ENCODE results near the gene DNAI4.

Gene DNAI4

DNA sequence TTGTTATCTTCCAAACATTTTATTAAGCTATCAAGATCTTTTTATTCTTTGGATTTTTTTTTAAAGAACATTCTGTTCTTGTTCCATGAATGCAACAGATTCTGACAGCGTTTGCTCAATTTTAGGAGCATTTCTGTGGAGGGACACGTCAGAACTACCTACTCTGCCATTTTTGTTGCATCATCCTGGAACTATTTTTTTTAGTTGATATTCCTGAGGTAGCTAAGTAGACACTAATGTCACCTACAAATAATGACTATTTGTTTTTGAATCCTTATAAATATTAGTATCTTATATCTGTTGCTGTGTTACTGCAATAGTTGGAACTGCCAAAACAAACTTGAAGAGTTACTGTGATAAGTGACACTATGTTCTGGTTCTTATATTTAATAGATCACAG lies 57.2 kb downstream of the DNAI4 start:
- no peaks in the 10 kb centered on the region for H3K4me1 ChIP-seq (ENCODE audit: insufficient read depth, insufficient read length)
- TF ChIP-seq ZNF274 (IDR thresholded peaks at IDR 0.05; ENCODE audit: low read depth, low read length) (no peak), YY1 (IDR thresholded peaks at IDR 0.05; ENCODE audit: insufficient read depth, insufficient read length) (no peak), SUZ12 (IDR thresholded peaks at IDR 0.05; ENCODE audit: extremely low read depth, insufficient read depth, insufficient read length) (no peak)
- no peak for DNase-seq (ENCODE audit: low read depth, low spot score)
- no peaks in the 10 kb centered on the region for H3K9me3 ChIP-seq (ENCODE audit: insufficient read depth, low read length)
- H3K27me3 ChIP-seq (ENCODE audit: insufficient read depth, insufficient read length) = no peaks in the 10 kb centered on the region
- no peaks in the 10 kb centered on the region for H3K36me3 ChIP-seq (ENCODE audit: insufficient read depth, insufficient read length, low read length)
- H3K9ac ChIP-seq (ENCODE audit: insufficient read length, low read depth) = no peak overlapping the region
- no peak overlapping the region for H3K4me3 ChIP-seq (ENCODE audit: insufficient read length, low read depth)

DNA sequence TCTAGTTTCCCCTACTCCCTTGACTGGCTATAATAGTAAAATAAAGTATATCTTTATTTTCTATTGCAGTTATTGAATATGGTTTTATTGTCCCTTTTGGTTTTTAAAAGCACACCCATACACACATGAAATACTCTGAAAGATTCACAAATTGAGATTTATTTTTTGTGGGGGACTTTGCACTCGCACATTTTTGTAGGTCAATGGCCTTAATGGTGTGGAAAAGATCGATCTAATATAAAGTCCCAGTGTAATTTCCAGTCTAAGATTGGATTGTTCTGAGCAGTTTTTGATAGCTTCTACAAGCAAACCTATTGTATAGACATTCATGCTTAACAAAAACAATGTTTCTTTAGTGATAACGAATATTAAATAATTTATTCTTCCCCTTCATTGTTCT lies 64.1 kb downstream of the DNAI4 start:
- no peaks in the 10 kb centered on the region for H3K36me3 ChIP-seq (ENCODE audit: insufficient read depth, insufficient read length, low read length)
- H3K27me3 ChIP-seq (ENCODE audit: insufficient read depth, insufficient read length) = no peaks in the 10 kb centered on the region
- no peak overlapping the region for H3K4me3 ChIP-seq (ENCODE audit: insufficient read length, low read depth)
- no peak overlapping the region for H3K9ac ChIP-seq (ENCODE audit: insufficient read length, low read depth)
- DNase-seq (ENCODE audit: low read depth, low spot score) = no peak
- no peaks in the 10 kb centered on the region for H3K4me1 ChIP-seq (ENCODE audit: insufficient read depth, insufficient read length)
- TF ChIP-seq YY1 (IDR thresholded peaks at IDR 0.05; ENCODE audit: insufficient read depth, insufficient read length) (no peak), ZNF274 (IDR thresholded peaks at IDR 0.05; ENCODE audit: low read depth, low read length) (no peak), SUZ12 (IDR thresholded peaks at IDR 0.05; ENCODE audit: extremely low read depth, insufficient read depth, insufficient read length) (no peak)
- H3K9me3 ChIP-seq (ENCODE audit: insufficient read depth, low read length) = no peaks in the 10 kb centered on the region

DNA sequence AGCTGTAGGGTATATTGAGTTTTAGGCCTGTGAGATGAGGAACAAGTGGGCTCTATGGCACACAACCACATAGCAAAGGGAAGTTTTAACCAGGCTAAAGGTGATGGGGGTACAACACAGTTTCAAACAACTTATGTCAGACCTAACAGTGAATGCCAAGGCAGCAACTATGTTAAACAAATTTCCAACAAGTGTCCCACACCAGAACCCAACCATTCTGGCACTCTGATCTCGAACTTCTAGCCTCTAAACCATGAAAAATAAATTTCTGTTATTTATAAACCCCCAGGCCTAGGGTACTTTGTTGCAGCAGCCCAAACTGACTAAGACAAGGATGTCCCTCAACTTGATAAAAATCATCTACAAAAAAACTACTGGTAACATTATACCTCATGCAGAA lies 71.3 kb downstream of the DNAI4 start:
- Histone ChIP-seq H3K9ac (ENCODE audit: insufficient read length, low read depth) (no peak overlapping the region), H3K4me1 (ENCODE audit: insufficient read depth, insufficient read length) (no peaks in the 10 kb centered on the region), H3K4me3 (ENCODE audit: insufficient read length, low read depth) (no peak overlapping the region), H3K27me3 (ENCODE audit: insufficient read depth, insufficient read length) (no peaks in the 10 kb centered on the region), H3K36me3 (ENCODE audit: insufficient read depth, insufficient read length, low read length) (no peaks in the 10 kb centered on the region), H3K9me3 (ENCODE audit: insufficient read depth, low read length) (no peaks in the 10 kb centered on the region)
- DNase-seq (ENCODE audit: low read depth, low spot score) = no peak
- no peak for TF ChIP-seq ZNF274 (IDR thresholded peaks at IDR 0.05; ENCODE audit: low read depth, low read length)
- TF ChIP-seq SUZ12 (IDR thresholded peaks at IDR 0.05; ENCODE audit: extremely low read depth, insufficient read depth, insufficient read length) = no peak
- no peak for TF ChIP-seq YY1 (IDR thresholded peaks at IDR 0.05; ENCODE audit: insufficient read depth, insufficient read length)

DNA sequence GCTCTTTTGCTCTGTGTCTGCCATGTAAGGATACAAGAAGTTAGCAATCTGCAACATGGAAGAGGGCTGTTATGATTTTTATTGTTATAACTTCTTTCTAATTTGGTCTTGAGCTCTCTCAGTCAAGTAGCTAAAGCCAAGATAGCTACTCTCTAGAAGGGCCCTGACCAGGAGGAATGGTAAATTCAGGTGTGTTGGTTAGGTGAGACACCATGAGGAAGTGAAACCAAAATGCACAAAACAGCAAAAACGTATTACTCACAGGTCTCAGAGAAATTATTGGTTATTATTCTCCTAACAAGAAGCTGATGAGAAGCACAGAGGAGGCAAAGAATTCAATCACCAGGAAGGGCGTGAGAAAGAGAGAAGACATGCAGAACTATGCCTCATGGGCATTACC lies 71.8 kb downstream of the DNAI4 start:
- no peak for DNase-seq (ENCODE audit: low read depth, low spot score)
- no peaks in the 10 kb centered on the region for H3K9me3 ChIP-seq (ENCODE audit: insufficient read depth, low read length)
- no peak overlapping the region for H3K4me3 ChIP-seq (ENCODE audit: insufficient read length, low read depth)
- no peaks in the 10 kb centered on the region for H3K4me1 ChIP-seq (ENCODE audit: insufficient read depth, insufficient read length)
- no peak overlapping the region for H3K9ac ChIP-seq (ENCODE audit: insufficient read length, low read depth)
- TF ChIP-seq ZNF274 (IDR thresholded peaks at IDR 0.05; ENCODE audit: low read depth, low read length) (no peak), YY1 (IDR thresholded peaks at IDR 0.05; ENCODE audit: insufficient read depth, insufficient read length) (no peak), SUZ12 (IDR thresholded peaks at IDR 0.05; ENCODE audit: extremely low read depth, insufficient read depth, insufficient read length) (no peak)
- H3K36me3 ChIP-seq (ENCODE audit: insufficient read depth, insufficient read length, low read length) = no peaks in the 10 kb centered on the region
- no peaks in the 10 kb centered on the region for H3K27me3 ChIP-seq (ENCODE audit: insufficient read depth, insufficient read length)

DNA sequence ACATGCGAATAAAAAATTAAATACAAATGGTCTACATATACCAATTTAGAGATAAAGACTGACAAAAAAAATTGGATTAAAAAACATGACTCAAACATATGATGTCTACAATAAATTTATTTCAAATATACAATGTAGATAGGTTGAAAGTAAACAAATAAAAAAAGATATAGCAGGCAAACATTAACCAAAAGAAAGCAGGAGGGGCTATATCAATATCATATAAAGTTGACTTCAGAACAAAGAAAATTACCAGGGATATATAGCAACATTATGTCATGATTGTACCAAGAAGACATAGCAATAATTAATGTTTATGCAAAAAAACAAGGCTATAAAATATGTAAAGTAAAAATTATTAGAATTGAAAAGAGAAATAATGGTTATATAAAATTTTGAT lies 73.7 kb downstream of the DNAI4 start:
- Histone ChIP-seq H3K9me3 (ENCODE audit: insufficient read depth, low read length) (no peaks in the 10 kb centered on the region), H3K4me1 (ENCODE audit: insufficient read depth, insufficient read length) (no peaks in the 10 kb centered on the region), H3K27me3 (ENCODE audit: insufficient read depth, insufficient read length) (no peaks in the 10 kb centered on the region), H3K4me3 (ENCODE audit: insufficient read length, low read depth) (no peak overlapping the region), H3K9ac (ENCODE audit: insufficient read length, low read depth) (no peak overlapping the region), H3K36me3 (ENCODE audit: insufficient read depth, insufficient read length, low read length) (no peaks in the 10 kb centered on the region)
- TF ChIP-seq YY1 (IDR thresholded peaks at IDR 0.05; ENCODE audit: insufficient read depth, insufficient read length) (no peak), SUZ12 (IDR thresholded peaks at IDR 0.05; ENCODE audit: extremely low read depth, insufficient read depth, insufficient read length) (no peak)
- no peak for DNase-seq (ENCODE audit: low read depth, low spot score)

DNA sequence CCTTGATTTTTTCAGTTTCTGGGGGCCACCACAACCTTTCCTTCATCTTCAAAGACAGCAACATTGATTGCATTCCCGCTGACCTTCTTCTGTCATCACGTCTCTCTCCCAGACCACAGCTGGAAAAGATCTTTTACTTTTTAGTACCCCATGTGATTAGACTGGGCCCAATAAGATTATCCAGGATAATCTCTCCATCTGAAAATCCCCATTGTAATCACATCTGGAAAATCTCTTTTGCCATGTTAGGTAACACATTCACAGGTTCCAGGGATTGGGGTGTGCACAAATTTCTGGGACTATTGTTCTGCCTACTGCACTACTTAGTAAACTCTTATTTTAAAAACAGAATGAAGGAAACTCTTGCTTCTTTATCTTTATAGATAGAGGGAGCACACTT lies 76.5 kb downstream of the DNAI4 start:
- TF ChIP-seq SUZ12 (IDR thresholded peaks at IDR 0.05; ENCODE audit: extremely low read depth, insufficient read depth, insufficient read length) = no peak
- TF ChIP-seq YY1 (IDR thresholded peaks at IDR 0.05; ENCODE audit: insufficient read depth, insufficient read length) = no peak
- TF ChIP-seq ZNF274 (IDR thresholded peaks at IDR 0.05; ENCODE audit: low read depth, low read length) = no peak

DNA sequence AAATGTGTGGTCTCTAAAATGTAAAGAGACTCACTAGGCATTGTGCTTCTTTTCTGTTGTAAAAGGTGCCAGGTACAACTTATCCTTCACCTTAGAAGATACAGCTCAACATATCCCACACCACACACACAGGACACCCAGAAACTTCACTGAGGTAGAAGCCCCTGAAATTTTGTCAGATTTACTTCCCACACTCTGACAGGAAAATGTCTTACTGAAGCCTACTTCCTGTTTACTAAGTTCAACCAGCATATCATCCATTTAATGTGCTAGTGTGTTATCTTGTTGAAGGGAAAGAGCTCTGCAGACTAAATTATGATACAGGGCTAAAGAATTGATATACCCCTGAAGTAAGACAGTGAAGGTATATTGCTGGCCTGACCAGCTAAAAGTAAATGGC lies 83.7 kb downstream of the DNAI4 start:
- TF ChIP-seq SUZ12 (IDR thresholded peaks at IDR 0.05; ENCODE audit: extremely low read depth, insufficient read depth, insufficient read length) (no peak), YY1 (IDR thresholded peaks at IDR 0.05; ENCODE audit: insufficient read depth, insufficient read length) (no peak), ZNF274 (IDR thresholded peaks at IDR 0.05; ENCODE audit: low read depth, low read length) (no peak)
- no peaks in the 10 kb centered on the region for H3K27me3 ChIP-seq (ENCODE audit: insufficient read depth, insufficient read length)
- H3K4me1 ChIP-seq (ENCODE audit: insufficient read depth, insufficient read length) = no peaks in the 10 kb centered on the region
- H3K9me3 ChIP-seq (ENCODE audit: insufficient read depth, low read length) = no peaks in the 10 kb centered on the region
- no peak overlapping the region for H3K4me3 ChIP-seq (ENCODE audit: insufficient read length, low read depth)
- H3K36me3 ChIP-seq (ENCODE audit: insufficient read depth, insufficient read length, low read length) = no peaks in the 10 kb centered on the region
- H3K9ac ChIP-seq (ENCODE audit: insufficient read length, low read depth) = no peak overlapping the region
- no peak for DNase-seq (ENCODE audit: low read depth, low spot score)

More for the DNA sequence above, 76.5 kb downstream of the DNAI4 start:
- no peak overlapping the region for H3K4me3 ChIP-seq (ENCODE audit: insufficient read length, low read depth)
- DNase-seq (ENCODE audit: low read depth, low spot score) = no peak
- no peaks in the 10 kb centered on the region for H3K27me3 ChIP-seq (ENCODE audit: insufficient read depth, insufficient read length)
- no peak overlapping the region for H3K9ac ChIP-seq (ENCODE audit: insufficient read length, low read depth)
- H3K9me3 ChIP-seq (ENCODE audit: insufficient read depth, low read length) = no peaks in the 10 kb centered on the region
- no peaks in the 10 kb centered on the region for H3K4me1 ChIP-seq (ENCODE audit: insufficient read depth, insufficient read length)
- H3K36me3 ChIP-seq (ENCODE audit: insufficient read depth, insufficient read length, low read length) = no peaks in the 10 kb centered on the region

DNA sequence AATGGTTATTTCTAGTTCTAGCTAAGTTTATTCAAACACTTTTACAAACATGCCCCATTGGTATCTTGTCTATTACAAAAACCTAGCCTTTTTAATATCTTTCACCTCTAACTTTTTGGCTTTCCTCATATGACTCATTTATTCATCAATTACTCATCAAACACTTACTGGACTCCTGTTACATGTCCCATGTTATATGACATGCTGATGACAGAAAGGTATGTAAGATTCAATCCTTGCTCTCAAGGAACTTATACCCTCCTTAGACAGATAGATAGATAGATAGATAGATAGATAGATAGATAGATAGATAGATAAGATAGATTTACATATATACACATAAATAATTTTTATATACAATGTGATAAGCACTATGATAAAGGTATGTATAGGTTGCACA lies 89.7 kb downstream of the DNAI4 start:
- TF ChIP-seq YY1 (IDR thresholded peaks at IDR 0.05; ENCODE audit: insufficient read depth, insufficient read length) (no peak), SUZ12 (IDR thresholded peaks at IDR 0.05; ENCODE audit: extremely low read depth, insufficient read depth, insufficient read length) (no peak), ZNF274 (IDR thresholded peaks at IDR 0.05; ENCODE audit: low read depth, low read length) (no peak)
- no peak for DNase-seq (ENCODE audit: low read depth, low spot score)
- no peaks in the 10 kb centered on the region for H3K27me3 ChIP-seq (ENCODE audit: insufficient read depth, insufficient read length)

More for the DNA sequence above, 89.7 kb downstream of the DNAI4 start:
- Histone ChIP-seq H3K9ac (ENCODE audit: insufficient read length, low read depth) (no peak overlapping the region), H3K4me1 (ENCODE audit: insufficient read depth, insufficient read length) (no peaks in the 10 kb centered on the region), H3K4me3 (ENCODE audit: insufficient read length, low read depth) (no peak overlapping the region), H3K36me3 (ENCODE audit: insufficient read depth, insufficient read length, low read length) (no peaks in the 10 kb centered on the region), H3K9me3 (ENCODE audit: insufficient read depth, low read length) (no peaks in the 10 kb centered on the region)

Measured in NT2/D1 (cell line).